ENCODE measurements around the gene TMEM179. TPM values are rescaled to one million over a fixed set of nuclear protein-coding genes. Genes with fewer than 3 reads are reported as not detected.

The TMEM179 gene
- total RNA-seq, 1 donor from 2014 or later = not detected

GRCh38 chr14:104558231-104559027 is 46.1 kb downstream of the TMEM179 start:
- DNase-seq (ENCODE audit: low spot score) = no peak

GRCh38 chr14:104557766-104558165 is 46.8 kb downstream of the TMEM179 start:
- DNase-seq (ENCODE audit: low spot score) = no peak

- DNase-seq (ENCODE audit: low spot score) = peak; percentile 76
Observed at GRCh38 chr14:104557086-104557485, 47.5 kb downstream of the TMEM179 start.

GRCh38 chr14:104556256-104557021 is 48.1 kb downstream of the TMEM179 start:
- DNase-seq (ENCODE audit: low spot score) = peak; percentile 83

GRCh38 chr14:104555430-104556255 is 48.9 kb downstream of the TMEM179 start:
- peak; percentile 78 for DNase-seq (ENCODE audit: low spot score)

- DNase-seq (ENCODE audit: low spot score) = peak; percentile 84
Observed at GRCh38 chr14:104554608-104555429, 49.8 kb downstream of the TMEM179 start.

GRCh38 chr14:104554088-104554607 is 50.4 kb downstream of the TMEM179 start:
- no peak for DNase-seq (ENCODE audit: low spot score)

GRCh38 chr14:104553166-104554087 is 51.1 kb downstream of the TMEM179 start:
- DNase-seq (ENCODE audit: low spot score) = peak; percentile 74

GRCh38 chr14:104552738-104553125 is 51.8 kb downstream of the TMEM179 start:
- no peak for DNase-seq (ENCODE audit: low spot score)

- DNase-seq (ENCODE audit: low spot score) = peak; percentile 88
Observed at GRCh38 chr14:104551851-104552737, 52.5 kb downstream of the TMEM179 start.

GRCh38 chr14:104550861-104551728 is 53.5 kb downstream of the TMEM179 start:
- peak; percentile 79 for DNase-seq (ENCODE audit: low spot score)

GRCh38 chr14:104550340-104550860 is 54.2 kb downstream of the TMEM179 start:
- peak; percentile 47 for DNase-seq (ENCODE audit: low spot score)

- DNase-seq (ENCODE audit: low spot score) = peak; percentile 73
Observed at GRCh38 chr14:104549536-104550339, 54.8 kb downstream of the TMEM179 start.

GRCh38 chr14:104548802-104549535 is 55.6 kb downstream of the TMEM179 start:
- DNase-seq (ENCODE audit: low spot score) = peak; percentile 72

- peak; percentile 65 for DNase-seq (ENCODE audit: low spot score)
Observed at GRCh38 chr14:104547998-104548700, 56.4 kb downstream of the TMEM179 start.

All from mesenteric fat pad (tissue), 1 donor.